Transverse colon (tissue), 4 donors: ENCODE results near the gene SLC49A3. TPM values are rescaled to one million over a fixed set of nuclear protein-coding genes. Genes with fewer than 3 reads are reported as not detected.

ENCODE experiments used
- DNase-seq: peaks from one replicate; pipeline ENCODE4 v3.0.0-alpha.2; 2019
- H3K27ac ChIP-seq, 4 donors: fragments of 200-600 bp; sonication (generic); 2 replicates each; pipeline ENCODE4 v1.5.1; 2016 to 2018; ENCODE audit warnings: inconsistent platforms in 4 of 4
- H3K27me3 ChIP-seq: fragments of 200-600 bp; sonication (generic); 2 replicates; pipeline ENCODE4 v1.5.1; 2017; ENCODE audit warnings: inconsistent platforms
- H3K36me3 ChIP-seq, 4 donors: fragments of 200-600 bp; sonication (generic); 2 replicates each; pipeline ENCODE4 v1.5.1; 2017 to 2019; ENCODE audit warnings: inconsistent platforms in 4 of 4
- H3K4me1 ChIP-seq, 4 donors: fragments of 200-600 bp; sonication (generic); 2 replicates each; pipeline ENCODE4 v1.5.1; 2017 to 2020; ENCODE audit warnings: inconsistent platforms in 4 of 4
- H3K4me3 ChIP-seq, 4 donors: fragments of 200-600 bp; sonication (generic); 1 replicate in 1 of 4; 2 replicates in 3 of 4; pipeline versions ENCODE4 v1.5.1 to v1.6.1; 2017 to 2019; ENCODE audit warnings: inconsistent platforms in 4 of 4
- H3K9me3 ChIP-seq, 2 donors: fragments of 200-600 bp; sonication (generic); 2 replicates each; pipeline ENCODE4 v1.5.1; 2017 to 2019; ENCODE audit warnings: inconsistent platforms in 2 of 2
- CTCF ChIP-seq, 5 experiments: fragments of 200-600 bp in 3 of 5; fragments of 450-650 bp in 2 of 5; sonication (generic) in 3 of 5; IDR thresholded peaks; 1 replicate in 2 of 5; 2 replicates in 3 of 5; pipeline ENCODE4 v1.5.1; 2016 to 2017; ENCODE audit warnings: antibody characterized with exemption in 5 of 5, inconsistent platforms in 3 of 5, mild to moderate bottlenecking in 2 of 5, moderate library complexity in 1 of 5
- EP300 ChIP-seq: sonication (generic); formaldehyde crosslinking; IDR thresholded peaks from one replicate; pipeline ENCODE4 v1.6.1; 2017; ENCODE audit warnings: antibody characterized with exemption, low read depth
- POLR2A ChIP-seq: fragments of 450-650 bp; IDR thresholded peaks from one replicate; pipeline ENCODE4 v1.6.1; 2016; ENCODE audit warnings: antibody characterized with exemption, mild to moderate bottlenecking, moderate library complexity
- POLR2AphosphoS5 ChIP-seq, 3 donors: sonication (generic); formaldehyde crosslinking; IDR thresholded peaks; one replicate each; pipeline ENCODE4 v1.6.1; 2016; ENCODE audit warnings: antibody characterized with exemption in 3 of 3
- WGBS, 2 donors: methylation state at CpG; one replicate each; pipeline ENCODE4 v1.1.5; 2018; ENCODE audit warnings: low coverage in 1 of 2; 5-methylcytosine and 5-hydroxymethylcytosine counted together
- in situ Hi-C, 4 donors: fragments of 200-750 bp; cut with MboI; loops; one replicate each; pipeline versions ENCODE4 v1.15.0 to v1.15.1; 2017; ENCODE audit warnings: low sequenced_read_pairs in 3 of 4, low pct_ligation_motif_present in 1 of 4, low pct_unique_long_range_greater_than_20kb in 1 of 4
- intact Hi-C: fragments of 100-400 bp; cut with DNase I; formaldehyde crosslinking; loops from one replicate; pipeline ENCODE4 v1.15.1; 2023; ENCODE audit warnings: low total_unique reads
- total RNA-seq, 4 donors: library from RNA; depleted of rRNA; stranded (reverse); fragments of >200 nt; gene quantifications; one replicate each; pipeline ENCODE4 v1.1.0, GENCODE V29; 2016

Gene SLC49A3
- total RNA-seq, 4 donors from 2014 or later, result 1.2 to 17.6 (median 9.2) TPM

- 92 to 100% methylated on average over 1 of the region's 1 CpG for WGBS, 2 donors
- Histone ChIP-seq H3K4me1 (peaks cover 10 to 27% (median 23%) of the 10 kb centered on the region in 4 donors), H3K4me3 (peak overlapping the region; percentile 46 to 98 (median 96)), H3K27ac (peak overlapping the region; percentile 77 to 94 (median 88)), H3K36me3 (no peaks in the 10 kb centered on the region), H3K9me3 (no peaks in the 10 kb centered on the region), H3K27me3 (no peaks in the 10 kb centered on the region)
- in situ Hi-C loops (no loop called here), intact Hi-C loops (no loop called here)
- TF ChIP-seq EP300 (no peak), CTCF (IDR thresholded peaks at IDR 0.05) (no peak), POLR2AphosphoS5 (IDR thresholded peaks at IDR 0.05) (no peak), POLR2A (no peak)
- DNase-seq, result no peak
These were observed 16.0 kb upstream of the SLC49A3 start for GRCh38 chr4:704971-705277.

- Histone ChIP-seq H3K4me3 (no peak overlapping the region), H3K27me3 (no peaks in the 10 kb centered on the region), H3K27ac (no peak overlapping the region), H3K36me3 (no peaks in the 10 kb centered on the region), H3K4me1 (peaks cover 10 to 29% (median 23%) of the 10 kb centered on the region in 4 donors), H3K9me3 (no peaks in the 10 kb centered on the region)
- 90 to 93% methylated on average over 3 to 46 of the region's 46 CpGs for WGBS, 2 donors
- intact Hi-C loops, result no loop called here
- in situ Hi-C loops, result no loop called here
- DNase-seq, result no peak
- TF ChIP-seq CTCF (IDR thresholded peaks at IDR 0.05) (no peak), POLR2AphosphoS5 (IDR thresholded peaks at IDR 0.05) (no peak), POLR2A (no peak), EP300 (no peak)
These were observed 15.4 kb upstream of the SLC49A3 start for GRCh38 chr4:704198-704891.

GRCh38 chr4:703336-704197 is 14.6 kb upstream of the SLC49A3 start:
- Histone ChIP-seq H3K36me3 (no peaks in the 10 kb centered on the region), H3K9me3 (no peaks in the 10 kb centered on the region), H3K27ac (no peak overlapping the region), H3K4me3 (no peak overlapping the region), H3K27me3 (no peaks in the 10 kb centered on the region), H3K4me1 (peaks cover 10 to 25% (median 21%) of the 10 kb centered on the region in 4 donors)
- WGBS, 2 donors, result 85% methylated on average over 9 of the region's 10 CpGs; no CpG with 5 or more reads in 1 of the 2 donors
- no peak for DNase-seq
- TF ChIP-seq POLR2A (no peak), CTCF (IDR thresholded peaks at IDR 0.05) (no peak), EP300 (no peak), POLR2AphosphoS5 (IDR thresholded peaks at IDR 0.05) (no peak)
- intact Hi-C loops, result no loop called here
- in situ Hi-C loops, result no loop called here

GRCh38 chr4:702618-703048 is 13.7 kb upstream of the SLC49A3 start:
- H3K4me1 ChIP-seq, result peaks cover 10 to 18% (median 13%) of the 10 kb centered on the region in 4 donors
- WGBS, 2 donors, result 85% methylated on average over 7 of the region's 7 CpGs; no CpG with 5 or more reads in 1 of the 2 donors
- TF ChIP-seq EP300 (no peak), POLR2AphosphoS5 (IDR thresholded peaks at IDR 0.05) (no peak), POLR2A (no peak), CTCF (IDR thresholded peaks at IDR 0.05) (no peak)
- no peak overlapping the region for H3K4me3 ChIP-seq
- in situ Hi-C loops (no loop called here), intact Hi-C loops (no loop called here)
- H3K36me3 ChIP-seq, result no peaks in the 10 kb centered on the region
- no peak for DNase-seq
- no peak overlapping the region for H3K27ac ChIP-seq
- H3K9me3 ChIP-seq, result no peaks in the 10 kb centered on the region
- no peaks in the 10 kb centered on the region for H3K27me3 ChIP-seq
